ENCODE results near the gene STPG1. TPM values are rescaled to one million over a fixed set of nuclear protein-coding genes. Genes with fewer than 3 reads are reported as not detected.

Gene STPG1
- polyA plus RNA-seq, 2 of the 4 experiments (the other 2 are of a cell fraction): 4.4 to 9.7 TPM

DNA sequence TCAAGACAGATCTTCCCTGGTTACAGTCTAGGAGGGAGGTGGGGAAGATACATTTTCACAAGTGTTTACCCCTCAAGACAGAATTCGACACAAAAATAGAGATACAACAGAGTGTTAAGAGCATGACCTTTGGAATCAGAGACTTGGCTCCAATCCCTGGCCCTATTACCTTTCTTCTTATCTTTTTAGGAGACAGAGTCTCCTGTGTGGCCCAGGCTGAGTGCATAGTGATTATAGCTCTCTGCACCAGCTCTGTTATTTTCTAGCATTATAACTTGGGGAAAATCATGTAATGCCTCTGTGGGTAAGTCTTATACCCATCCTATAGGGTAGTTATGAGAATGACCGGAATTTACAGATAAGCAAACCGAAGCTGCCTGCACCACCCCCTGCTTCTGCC lies 11.9 kb upstream of the STPG1 start:
- POLR2A ChIA-PET: no interaction called here
- no peak for FAIRE-seq
- 72% methylated on average over 3 of the region's 3 CpGs for WGBS (ENCODE audit: missing lambda C conversion rate)

GRCh38 chr1:24424990-24425389 lies 11.4 kb upstream of the STPG1 start:
- ChIA-PET CTCF (interaction anchor here (1.3 to 2.8 kb wide), 3 partner anchors 10 to 210 kb away, joined by 3 to 15 read pairs (median 6); partner anchors contain the start of gene NIPAL3), POLR2A (no interaction called here)
- TF ChIP-seq HOXB5 (CRISPR knock-in tag; IDR thresholded peaks at IDR 0.05): no peak
- no peak for TF ChIP-seq CEBPB (IDR thresholded peaks at IDR 0.05)
- TF ChIP-seq HES2 (IDR thresholded peaks at IDR 0.05): no peak
- no peak for TF ChIP-seq ZFP36 (IDR thresholded peaks at IDR 0.05; ENCODE audit: borderline replicate concordance, partially characterized antibody)
- no peak for TF ChIP-seq MAX (IDR thresholded peaks at IDR 0.05)
- TF ChIP-seq CTCF (IDR thresholded peaks at IDR 0.05): no peak
- no peak for TF ChIP-seq TFCP2L1 (CRISPR knock-in tag; IDR thresholded peaks at IDR 0.05)
- TF ChIP-seq MYC (IDR thresholded peaks at IDR 0.05; ENCODE audit: borderline replicate concordance, low read length): no peak
- TF ChIP-seq CHD2 (IDR thresholded peaks at IDR 0.05; ENCODE audit: low read length, partially characterized antibody): no peak
- TF ChIP-seq NFE2L2 (conservative IDR thresholded peaks at IDR 0.05; ENCODE audit: low read length): no peak
- no peak for TF ChIP-seq CBX2 (IDR thresholded peaks at IDR 0.05; ENCODE audit: borderline replicate concordance, low read depth)
- no peak for TF ChIP-seq FOSL2 (IDR thresholded peaks at IDR 0.05)
- TF ChIP-seq FOSL2 (CRISPR knock-in tag; IDR thresholded peaks at IDR 0.05): no peak
- no peak for TF ChIP-seq BHLHE40 (IDR thresholded peaks at IDR 0.05; ENCODE audit: low read depth, low read length)
- TF ChIP-seq SREBF2 (IDR thresholded peaks at IDR 0.05): no peak
- TF ChIP-seq, protein P1, sequence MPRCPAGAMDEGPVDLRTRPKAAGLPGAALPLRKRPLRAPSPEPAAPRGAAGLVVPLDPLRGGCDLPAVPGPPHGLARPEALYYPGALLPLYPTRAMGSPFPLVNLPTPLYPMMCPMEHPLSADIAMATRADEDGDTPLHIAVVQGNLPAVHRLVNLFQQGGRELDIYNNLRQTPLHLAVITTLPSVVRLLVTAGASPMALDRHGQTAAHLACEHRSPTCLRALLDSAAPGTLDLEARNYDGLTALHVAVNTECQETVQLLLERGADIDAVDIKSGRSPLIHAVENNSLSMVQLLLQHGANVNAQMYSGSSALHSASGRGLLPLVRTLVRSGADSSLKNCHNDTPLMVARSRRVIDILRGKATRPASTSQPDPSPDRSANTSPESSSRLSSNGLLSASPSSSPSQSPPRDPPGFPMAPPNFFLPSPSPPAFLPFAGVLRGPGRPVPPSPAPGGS (IDR thresholded peaks at IDR 0.05): no peak
- TF ChIP-seq JUNB (IDR thresholded peaks at IDR 0.05): no peak
- TF ChIP-seq, protein P2, sequence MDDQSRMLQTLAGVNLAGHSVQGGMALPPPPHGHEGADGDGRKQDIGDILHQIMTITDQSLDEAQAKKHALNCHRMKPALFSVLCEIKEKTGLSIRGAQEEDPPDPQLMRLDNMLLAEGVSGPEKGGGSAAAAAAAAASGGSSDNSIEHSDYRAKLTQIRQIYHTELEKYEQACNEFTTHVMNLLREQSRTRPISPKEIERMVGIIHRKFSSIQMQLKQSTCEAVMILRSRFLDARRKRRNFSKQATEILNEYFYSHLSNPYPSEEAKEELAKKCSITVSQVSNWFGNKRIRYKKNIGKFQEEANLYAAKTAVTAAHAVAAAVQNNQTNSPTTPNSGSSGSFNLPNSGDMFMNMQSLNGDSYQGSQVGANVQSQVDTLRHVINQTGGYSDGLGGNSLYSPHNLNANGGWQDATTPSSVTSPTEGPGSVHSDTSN (IDR thresholded peaks at IDR 0.05): no peak
- TF ChIP-seq ESRRA (IDR thresholded peaks at IDR 0.05; ENCODE audit: borderline replicate concordance, low read length): no peak
- no peak for TF ChIP-seq KDM5A (IDR thresholded peaks at IDR 0.05)
- Histone ChIP-seq H3K4me3 (no peak overlapping the region), H3K27ac (no peak overlapping the region), H3K4me1 (no peaks in the 10 kb centered on the region), H3K4me2 (no peak overlapping the region), H3K9me3 (no peaks in the 10 kb centered on the region)
- ATAC-seq (no peak), DNase-seq (ENCODE audit: low read depth in 1 of 2, low spot score in 1 of 2) (no peak), FAIRE-seq (no peak)
- WGBS (ENCODE audit: missing lambda C conversion rate): 66% methylated on average over 3 of the region's 3 CpGs

More for the DNA sequence above, 11.9 kb upstream of the STPG1 start:
- DNase-seq (ENCODE audit: low read depth in 1 of 2, low spot score in 1 of 2) (no peak), ATAC-seq (no peak)
- TF ChIP-seq CBX2 (IDR thresholded peaks at IDR 0.05; ENCODE audit: borderline replicate concordance, low read depth) (no peak), ZNF302 (CRISPR knock-in tag; IDR thresholded peaks at IDR 0.05) (no peak), FOXS1 (CRISPR knock-in tag; IDR thresholded peaks at IDR 0.05) (no peak), RARB (CRISPR knock-in tag; IDR thresholded peaks at IDR 0.05) (no peak), HES2 (IDR thresholded peaks at IDR 0.05) (no peak), EHF (CRISPR knock-in tag; IDR thresholded peaks at IDR 0.05) (no peak), BHLHE40 (IDR thresholded peaks at IDR 0.05; ENCODE audit: low read depth, low read length) (no peak), EHMT2 (IDR thresholded peaks at IDR 0.05; ENCODE audit: low read depth) (no peak), RFX5 (IDR thresholded peaks at IDR 0.05) (no peak), ZSCAN20 (CRISPR knock-in tag; IDR thresholded peaks at IDR 0.05) (no peak)
- TF ChIP-seq, protein P1 (IDR thresholded peaks at IDR 0.05): no peak
- Histone ChIP-seq H3K27ac (no peak overlapping the region), H3K9me3 (no peaks in the 10 kb centered on the region), H3K4me2 (no peak overlapping the region), H3K4me1 (no peaks in the 10 kb centered on the region), H3K4me3 (no peak overlapping the region)
- CTCF ChIA-PET: interaction anchor here (1.0 to 2.8 kb wide), 4 partner anchors 10 to 224 kb away, joined by 3 to 15 read pairs (median 4); partner anchors contain the start of gene NIPAL3

Measured in A549 (cell line).